Measurements from ENCODE around the gene ARHGEF7.

The ARHGEF7 gene

GRCh38 chr13:111325146-111325890, 210.2 kb downstream of the ARHGEF7 start:
- DNase-seq (ENCODE audit: low read depth) = no peak

- no peak for DNase-seq (ENCODE audit: low read depth)
Measured at GRCh38 chr13:111325941-111326620, 211.0 kb downstream of the ARHGEF7 start.

GRCh38 chr13:111326621-111326965, 211.5 kb downstream of the ARHGEF7 start:
- no peak for DNase-seq (ENCODE audit: low read depth)

- DNase-seq (ENCODE audit: low read depth) = no peak
Measured at GRCh38 chr13:111326981-111327642, 212.0 kb downstream of the ARHGEF7 start.

- no peak for DNase-seq (ENCODE audit: low read depth)
Measured at GRCh38 chr13:111327730-111328573, 212.8 kb downstream of the ARHGEF7 start.

GRCh38 chr13:111328574-111329410, 213.7 kb downstream of the ARHGEF7 start:
- no peak for DNase-seq (ENCODE audit: low read depth)

- no peak for DNase-seq (ENCODE audit: low read depth)
Measured at GRCh38 chr13:111329641-111330040, 214.5 kb downstream of the ARHGEF7 start.

- DNase-seq (ENCODE audit: low read depth) = no peak
Measured at GRCh38 chr13:111330066-111330610, 215.0 kb downstream of the ARHGEF7 start.

- no peak for DNase-seq (ENCODE audit: low read depth)
Measured at GRCh38 chr13:111335298-111335697, 220.2 kb downstream of the ARHGEF7 start.

GRCh38 chr13:111336666-111337065, 221.6 kb downstream of the ARHGEF7 start:
- no peak for DNase-seq (ENCODE audit: low read depth)

- no peak for DNase-seq (ENCODE audit: low read depth)
Measured at GRCh38 chr13:111337206-111337605, 222.1 kb downstream of the ARHGEF7 start.

- no peak for DNase-seq (ENCODE audit: low read depth)
Measured at GRCh38 chr13:111337741-111338140, 222.6 kb downstream of the ARHGEF7 start.

GRCh38 chr13:111338841-111339240, 223.7 kb downstream of the ARHGEF7 start:
- no peak for DNase-seq (ENCODE audit: low read depth)

GRCh38 chr13:111339366-111340143, 224.4 kb downstream of the ARHGEF7 start:
- DNase-seq (ENCODE audit: low read depth) = no peak

GRCh38 chr13:111341886-111342285, 226.8 kb downstream of the ARHGEF7 start:
- no peak for DNase-seq (ENCODE audit: low read depth)

- DNase-seq (ENCODE audit: low read depth) = no peak
Measured at GRCh38 chr13:111342721-111343120, 227.6 kb downstream of the ARHGEF7 start.

GRCh38 chr13:111343186-111343805, 228.2 kb downstream of the ARHGEF7 start:
- no peak for DNase-seq (ENCODE audit: low read depth)

- DNase-seq (ENCODE audit: low read depth) = no peak
Measured at GRCh38 chr13:111344471-111345191, 229.5 kb downstream of the ARHGEF7 start.

- no peak for DNase-seq (ENCODE audit: low read depth)
Measured at GRCh38 chr13:111345682-111346081, 230.6 kb downstream of the ARHGEF7 start.

Data from stimulated activated CD8-positive, alpha-beta memory T cell treated with anti-CD3 and anti-CD28 coated beads, Interleukin-12 subunit alpha, Interleukin-12 subunit beta, amount 100 ng/mL, for 1 hour (primary cell).